Fibroblast of mammary gland (primary cell): ENCODE results near the gene LRPAP1.

Source experiments
- DNase-seq: peaks from one replicate; pipeline ENCODE4 v3.0.0-alpha.2; 2010; ENCODE audit warnings: low read depth
- H3K4me3 ChIP-seq: 2 replicates; pipeline ENCODE4 v1.5.1; 2011; ENCODE audit warnings: low read depth, mild to moderate bottlenecking, low read length, moderate library complexity; ENCODE audit not compliant: control insufficient read depth
- TF ChIP-seq, protein P1 (sequence below): conservative IDR thresholded peaks from 2 replicates; pipeline ENCODE4 v1.5.1; 2011; ENCODE audit warnings: low read depth, low read length, inconsistent platforms; ENCODE audit not compliant: control insufficient read depth, insufficient read depth

LRPAP1 gene

DNA sequence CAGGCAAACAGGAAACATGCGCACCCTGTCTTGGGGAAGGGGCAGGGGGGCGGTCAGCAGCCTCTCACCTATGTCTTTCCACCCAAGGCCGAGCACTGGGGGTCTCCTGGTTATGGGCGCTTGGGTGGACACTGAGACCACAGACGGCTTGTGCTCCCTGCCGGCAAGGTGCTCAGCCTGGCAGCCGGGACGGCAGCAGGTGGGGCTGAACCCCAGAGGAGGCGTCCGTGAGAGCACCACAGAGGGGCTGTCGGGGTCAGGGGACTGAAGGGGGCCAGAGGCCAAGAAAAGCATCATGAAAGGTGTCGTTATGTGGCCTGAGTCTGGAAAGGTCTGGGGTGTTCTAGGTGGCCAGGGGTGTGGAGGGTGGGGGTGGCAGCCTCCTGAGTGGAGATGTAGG lies 49.5 kb downstream of the LRPAP1 start:
- no peak overlapping the region for H3K4me3 ChIP-seq
- TF ChIP-seq, protein P1, sequence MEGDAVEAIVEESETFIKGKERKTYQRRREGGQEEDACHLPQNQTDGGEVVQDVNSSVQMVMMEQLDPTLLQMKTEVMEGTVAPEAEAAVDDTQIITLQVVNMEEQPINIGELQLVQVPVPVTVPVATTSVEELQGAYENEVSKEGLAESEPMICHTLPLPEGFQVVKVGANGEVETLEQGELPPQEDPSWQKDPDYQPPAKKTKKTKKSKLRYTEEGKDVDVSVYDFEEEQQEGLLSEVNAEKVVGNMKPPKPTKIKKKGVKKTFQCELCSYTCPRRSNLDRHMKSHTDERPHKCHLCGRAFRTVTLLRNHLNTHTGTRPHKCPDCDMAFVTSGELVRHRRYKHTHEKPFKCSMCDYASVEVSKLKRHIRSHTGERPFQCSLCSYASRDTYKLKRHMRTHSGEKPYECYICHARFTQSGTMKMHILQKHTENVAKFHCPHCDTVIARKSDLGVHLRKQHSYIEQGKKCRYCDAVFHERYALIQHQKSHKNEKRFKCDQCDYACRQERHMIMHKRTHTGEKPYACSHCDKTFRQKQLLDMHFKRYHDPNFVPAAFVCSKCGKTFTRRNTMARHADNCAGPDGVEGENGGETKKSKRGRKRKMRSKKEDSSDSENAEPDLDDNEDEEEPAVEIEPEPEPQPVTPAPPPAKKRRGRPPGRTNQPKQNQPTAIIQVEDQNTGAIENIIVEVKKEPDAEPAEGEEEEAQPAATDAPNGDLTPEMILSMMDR = no peak
- no peak for DNase-seq

DNA sequence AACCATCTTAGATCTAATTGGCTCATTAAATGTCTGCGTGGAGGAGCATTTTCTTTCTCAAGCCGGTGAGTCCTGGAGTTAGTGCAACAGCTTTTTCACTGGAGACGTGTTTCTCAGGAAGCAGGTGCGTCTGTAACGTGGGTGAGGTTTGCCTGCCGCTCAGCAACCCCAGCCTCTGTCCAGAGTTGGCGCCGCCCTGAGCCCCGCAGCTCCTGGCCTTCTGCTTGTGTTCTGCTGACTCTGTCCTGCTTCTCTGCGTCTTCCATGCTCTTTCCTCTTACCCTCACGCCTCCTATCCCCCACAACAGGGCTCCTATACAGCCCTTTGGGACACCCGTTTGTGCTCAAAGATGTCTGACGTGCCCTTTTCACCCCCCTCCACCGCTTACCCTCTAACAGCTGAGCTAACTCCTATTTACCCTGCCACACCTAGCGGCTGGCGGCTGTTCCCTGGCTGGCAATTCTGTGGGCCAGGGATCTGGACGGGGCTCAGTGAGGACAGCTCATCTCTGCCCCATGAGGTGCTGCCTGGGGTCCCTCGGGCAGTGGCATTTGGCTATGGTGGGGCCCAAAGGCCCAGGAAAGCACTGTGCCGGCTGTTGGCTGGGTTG lies 50.3 kb downstream of the LRPAP1 start:
- TF ChIP-seq, protein P1 = no peak
- no peak overlapping the region for H3K4me3 ChIP-seq

GRCh38 chr4:3481113-3481531 lies 51.1 kb downstream of the LRPAP1 start:
- DNase-seq = no peak
- no peak overlapping the region for H3K4me3 ChIP-seq
- TF ChIP-seq, protein P1 = no peak

More for the DNA sequence above, 50.3 kb downstream of the LRPAP1 start:
- DNase-seq = no peak

GRCh38 chr4:3480528-3481112 lies 51.6 kb downstream of the LRPAP1 start:
- no peak overlapping the region for H3K4me3 ChIP-seq
- DNase-seq = peak; percentile 64

DNA sequence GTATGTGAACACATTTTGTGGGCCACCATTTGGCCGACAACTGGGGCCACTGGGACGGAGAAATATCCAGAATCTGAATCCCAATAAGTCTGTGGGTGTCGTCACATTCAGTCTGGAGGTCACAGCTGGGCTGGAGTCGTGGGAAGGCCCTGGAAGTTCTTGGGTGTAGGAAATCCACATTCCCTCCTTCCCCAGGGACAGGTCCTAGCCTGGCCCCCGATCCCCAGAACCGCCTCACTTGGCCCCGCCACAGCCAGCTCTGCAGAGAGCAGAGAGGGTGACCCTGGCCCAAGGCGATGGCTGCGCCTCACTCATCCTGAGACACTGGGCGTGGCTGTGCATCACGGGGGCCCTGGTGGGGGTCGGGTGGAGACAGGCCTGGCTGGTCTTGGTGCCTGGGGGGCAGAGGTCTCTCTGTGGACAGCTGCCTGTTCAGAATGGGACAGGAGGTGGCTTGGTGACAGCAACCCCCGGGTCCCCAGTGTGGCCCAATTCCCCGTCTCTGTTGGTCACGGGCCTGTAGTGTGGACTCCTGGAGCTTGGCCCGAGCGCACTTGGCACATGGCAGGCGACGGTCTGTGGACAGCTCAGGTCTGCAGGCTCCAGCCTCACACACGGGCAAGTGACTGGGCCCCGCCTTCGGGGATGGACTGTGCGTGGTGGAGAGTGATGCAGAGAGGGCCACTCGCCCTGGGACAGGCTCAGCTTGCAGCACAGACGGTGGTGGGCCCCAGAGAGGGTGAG lies 52.7 kb downstream of the LRPAP1 start:
- DNase-seq = no peak
- TF ChIP-seq, protein P1 = no peak
- H3K4me3 ChIP-seq = no peak overlapping the region

More at GRCh38 chr4:3480528-3481112, 51.6 kb downstream of the LRPAP1 start:
- TF ChIP-seq, protein P1 = peak; percentile 94

GRCh38 chr4:3478446-3479357 lies 53.5 kb downstream of the LRPAP1 start:
- H3K4me3 ChIP-seq = no peak overlapping the region
- TF ChIP-seq, protein P1 = no peak
- no peak for DNase-seq
